OCI-LY1 (cell line): ENCODE results near the gene RUSF1.

ENCODE experiments used
- H2AFZ ChIP-seq: fragments of 200-600 bp; sonication (generic), shearing (Covaris generic); 2 replicates; pipeline ENCODE4 v1.6.0; 2014; ENCODE audit warnings: antibody characterized with exemption, mild to moderate bottlenecking, low read length
- H3F3A ChIP-seq: fragments of 200-600 bp; sonication (generic), shearing (Covaris generic); 2 replicates; pipeline ENCODE4 v1.6.0; 2014; ENCODE audit warnings: mild to moderate bottlenecking, antibody characterized with exemption, low read length, moderate library complexity; ENCODE audit not compliant: insufficient read depth
- H3K27ac ChIP-seq: fragments of 200-600 bp; sonication (generic); 2 replicates; pipeline ENCODE4 v1.5.1; 2014; ENCODE audit warnings: low read length, mixed run types, mild to moderate bottlenecking, low read depth; ENCODE audit not compliant: poor library complexity, severe bottlenecking
- H3K27me3 ChIP-seq: fragments of 200-600 bp; sonication (generic); 2 replicates; pipeline ENCODE4 v1.6.0; 2014; ENCODE audit warnings: antibody characterized with exemption, mild to moderate bottlenecking, low read length, moderate library complexity; ENCODE audit not compliant: insufficient read depth
- H3K36me3 ChIP-seq: fragments of 200-600 bp; sonication (generic); 2 replicates; pipeline ENCODE4 v1.6.1; 2014; ENCODE audit warnings: mild to moderate bottlenecking, antibody characterized with exemption, low read length, moderate library complexity, mixed read lengths; ENCODE audit not compliant: insufficient read depth
- H3K4me1 ChIP-seq: fragments of 200-600 bp; sonication (generic); 2 replicates; pipeline ENCODE4 v1.5.1; 2014; ENCODE audit warnings: mild to moderate bottlenecking, low read length, moderate library complexity; ENCODE audit not compliant: insufficient read depth, severe bottlenecking
- H3K4me2 ChIP-seq: fragments of 200-600 bp; sonication (generic), shearing (Covaris generic); 2 replicates; pipeline ENCODE4 v1.6.1; 2014; ENCODE audit warnings: low read length
- H3K4me3 ChIP-seq: fragments of 200-600 bp; sonication (generic); 2 replicates; pipeline ENCODE4 v1.5.1; 2014; ENCODE audit warnings: low read length, low read depth, mild to moderate bottlenecking, mixed read lengths; ENCODE audit not compliant: poor library complexity, severe bottlenecking
- H3K79me2 ChIP-seq: fragments of 200-600 bp; shearing (Covaris generic); 2 replicates; pipeline ENCODE4 v1.6.1; 2016; ENCODE audit warnings: mixed run types, low read length, mixed read lengths; ENCODE audit not compliant: insufficient read depth
- H3K9ac ChIP-seq: fragments of 200-600 bp; sonication (generic), shearing (Covaris generic); 2 replicates; pipeline ENCODE4 v1.6.1; 2014; ENCODE audit warnings: mild to moderate bottlenecking, low read length, mixed read lengths
- H3K9me2 ChIP-seq: fragments of 200-600 bp; sonication (generic), shearing (Covaris generic); 2 replicates; pipeline ENCODE4 v1.6.1; 2014; ENCODE audit warnings: low read depth, mild to moderate bottlenecking, low read length, mixed read lengths
- H3K9me3 ChIP-seq: fragments of 200-600 bp; shearing (Covaris generic); 2 replicates; pipeline ENCODE4 v1.6.1; 2014; ENCODE audit warnings: low read length, mixed read lengths
- H4K20me1 ChIP-seq: fragments of 200-600 bp; sonication (generic), shearing (Covaris generic); 2 replicates; pipeline ENCODE4 v1.6.0; 2016; ENCODE audit warnings: mild to moderate bottlenecking, low read length; ENCODE audit not compliant: insufficient read depth
- CTCF ChIP-seq: fragments of 200-600 bp; sonication (generic), shearing (Covaris generic); IDR thresholded peaks from 2 replicates; pipeline ENCODE4 v1.5.1; 2017; ENCODE audit warnings: mild to moderate bottlenecking, antibody characterized with exemption, low read length, moderate library complexity, mixed read lengths
- EZH2 ChIP-seq: fragments of 200-600 bp; sonication (generic), shearing (Covaris generic); IDR thresholded peaks from 2 replicates; pipeline ENCODE4 v1.8.0; 2017; ENCODE audit warnings: borderline replicate concordance, mixed run types, mild to moderate bottlenecking, antibody characterized with exemption, low read length, moderate library complexity, mixed read lengths

Gene RUSF1

GRCh38 chr16:31480851-31481536 lies 27.2 kb downstream of the RUSF1 start:
- no peaks in the 10 kb centered on the region for H3K9me2 ChIP-seq
- no peak overlapping the region for H3K9ac ChIP-seq
- no peaks in the 10 kb centered on the region for H3K9me3 ChIP-seq
- no peaks in the 10 kb centered on the region for H3F3A ChIP-seq
- TF ChIP-seq CTCF (no peak), EZH2 (no peak)
- no peaks in the 10 kb centered on the region for H3K36me3 ChIP-seq
- no peak overlapping the region for H3K4me3 ChIP-seq
- peaks cover 6% of the 10 kb centered on the region for H3K4me1 ChIP-seq
- H4K20me1 ChIP-seq: no peaks in the 10 kb centered on the region
- H3K27ac ChIP-seq: no peak overlapping the region
- H3K79me2 ChIP-seq: no peaks in the 10 kb centered on the region
- H3K4me2 ChIP-seq: no peak overlapping the region
- H2AFZ ChIP-seq: no peak overlapping the region
- peaks cover 10% of the 10 kb centered on the region for H3K27me3 ChIP-seq

- H3K27me3 ChIP-seq: peaks cover 7% of the 10 kb centered on the region
- no peaks in the 10 kb centered on the region for H3K36me3 ChIP-seq
- no peaks in the 10 kb centered on the region for H3K9me3 ChIP-seq
- H3K4me1 ChIP-seq: peaks cover 6% of the 10 kb centered on the region
- H2AFZ ChIP-seq: no peak overlapping the region
- H3F3A ChIP-seq: no peaks in the 10 kb centered on the region
- H4K20me1 ChIP-seq: no peaks in the 10 kb centered on the region
- no peak overlapping the region for H3K9ac ChIP-seq
- TF ChIP-seq CTCF (no peak), EZH2 (no peak)
- no peaks in the 10 kb centered on the region for H3K79me2 ChIP-seq
- H3K9me2 ChIP-seq: no peaks in the 10 kb centered on the region
- no peak overlapping the region for H3K4me2 ChIP-seq
- no peak overlapping the region for H3K27ac ChIP-seq
- H3K4me3 ChIP-seq: no peak overlapping the region
These were observed 28.4 kb downstream of the RUSF1 start for GRCh38 chr16:31479751-31480150.

- Histone ChIP-seq H3K36me3 (no peaks in the 10 kb centered on the region), H3K27ac (no peak overlapping the region), H3K4me1 (peaks cover 6% of the 10 kb centered on the region), H3K4me3 (no peak overlapping the region), H4K20me1 (no peaks in the 10 kb centered on the region), H3K9ac (no peak overlapping the region), H3F3A (no peaks in the 10 kb centered on the region), H3K4me2 (no peak overlapping the region), H3K27me3 (peaks cover 7% of the 10 kb centered on the region), H2AFZ (no peak overlapping the region), H3K9me3 (no peaks in the 10 kb centered on the region), H3K9me2 (no peaks in the 10 kb centered on the region), H3K79me2 (no peaks in the 10 kb centered on the region)
- TF ChIP-seq EZH2 (no peak), CTCF (no peak)
These were observed 29.2 kb downstream of the RUSF1 start for GRCh38 chr16:31478956-31479355.
